Parathyroid adenoma (tissue), 2 donors: Measurements from ENCODE around the gene SUB1.

Experiments used
- H2AFZ ChIP-seq: fragments of 300-600 bp; sonication (generic); one replicate; pipeline ENCODE4 v1.7.0; 2017; ENCODE audit warnings: antibody characterized with exemption, mild to moderate bottlenecking
- H3K27ac ChIP-seq: fragments of 300-600 bp; sonication (generic); one replicate; pipeline ENCODE4 v1.7.0; 2017
- H3K27me3 ChIP-seq: fragments of 300-600 bp; sonication (generic); one replicate; pipeline ENCODE4 v1.7.0; 2017; ENCODE audit warnings: low read length; ENCODE audit not compliant: control insufficient read depth, insufficient read depth
- H3K36me3 ChIP-seq: fragments of 300-600 bp; sonication (generic); one replicate; pipeline ENCODE4 v1.7.0; 2017; ENCODE audit warnings: low read length; ENCODE audit not compliant: control insufficient read depth, insufficient read depth
- H3K4me1 ChIP-seq: fragments of 300-600 bp; sonication (generic); one replicate; pipeline ENCODE4 v1.7.0; 2017; ENCODE audit warnings: control low read depth
- H3K4me2 ChIP-seq: fragments of 300-600 bp; sonication (generic); one replicate; pipeline ENCODE4 v1.7.0; 2017; ENCODE audit warnings: low read length
- H3K4me3 ChIP-seq: fragments of 300-600 bp; sonication (generic); one replicate; pipeline ENCODE4 v1.7.0; 2017; ENCODE audit warnings: low read depth, low read length
- H3K79me2 ChIP-seq: fragments of 300-600 bp; sonication (generic); one replicate; pipeline ENCODE4 v1.7.0; 2017; ENCODE audit warnings: control low read depth
- H3K9ac ChIP-seq: fragments of 300-600 bp; sonication (generic); one replicate; pipeline ENCODE4 v1.7.0; 2017; ENCODE audit warnings: mild to moderate bottlenecking
- H3K9me3 ChIP-seq: fragments of 300-600 bp; sonication (generic); one replicate; pipeline ENCODE4 v1.7.0; 2017; ENCODE audit warnings: low read length; ENCODE audit not compliant: control insufficient read depth
- CTCF ChIP-seq: fragments of 300-600 bp; sonication (generic); IDR thresholded peaks from one replicate; pipeline ENCODE4 v1.7.0; 2017; ENCODE audit warnings: antibody characterized with exemption, mild to moderate bottlenecking
- donor health status: primary hyperparathyroidism.

Gene SUB1

GRCh38 chr5:32589416-32589815 lies 4.1 kb downstream of the SUB1 start:
- no peaks in the 10 kb centered on the region for H3K9me3 ChIP-seq
- H3K9ac ChIP-seq, result no peak overlapping the region
- no peaks in the 10 kb centered on the region for H3K27me3 ChIP-seq
- H3K27ac ChIP-seq, result no peak overlapping the region
- H3K4me2 ChIP-seq, result no peak overlapping the region
- H3K36me3 ChIP-seq, result no peaks in the 10 kb centered on the region
- no peak overlapping the region for H2AFZ ChIP-seq
- peaks cover 35% of the 10 kb centered on the region for H3K79me2 ChIP-seq
- no peak overlapping the region for H3K4me3 ChIP-seq
- TF ChIP-seq CTCF, result no peak
- H3K4me1 ChIP-seq, result peaks cover 4% of the 10 kb centered on the region

DNA sequence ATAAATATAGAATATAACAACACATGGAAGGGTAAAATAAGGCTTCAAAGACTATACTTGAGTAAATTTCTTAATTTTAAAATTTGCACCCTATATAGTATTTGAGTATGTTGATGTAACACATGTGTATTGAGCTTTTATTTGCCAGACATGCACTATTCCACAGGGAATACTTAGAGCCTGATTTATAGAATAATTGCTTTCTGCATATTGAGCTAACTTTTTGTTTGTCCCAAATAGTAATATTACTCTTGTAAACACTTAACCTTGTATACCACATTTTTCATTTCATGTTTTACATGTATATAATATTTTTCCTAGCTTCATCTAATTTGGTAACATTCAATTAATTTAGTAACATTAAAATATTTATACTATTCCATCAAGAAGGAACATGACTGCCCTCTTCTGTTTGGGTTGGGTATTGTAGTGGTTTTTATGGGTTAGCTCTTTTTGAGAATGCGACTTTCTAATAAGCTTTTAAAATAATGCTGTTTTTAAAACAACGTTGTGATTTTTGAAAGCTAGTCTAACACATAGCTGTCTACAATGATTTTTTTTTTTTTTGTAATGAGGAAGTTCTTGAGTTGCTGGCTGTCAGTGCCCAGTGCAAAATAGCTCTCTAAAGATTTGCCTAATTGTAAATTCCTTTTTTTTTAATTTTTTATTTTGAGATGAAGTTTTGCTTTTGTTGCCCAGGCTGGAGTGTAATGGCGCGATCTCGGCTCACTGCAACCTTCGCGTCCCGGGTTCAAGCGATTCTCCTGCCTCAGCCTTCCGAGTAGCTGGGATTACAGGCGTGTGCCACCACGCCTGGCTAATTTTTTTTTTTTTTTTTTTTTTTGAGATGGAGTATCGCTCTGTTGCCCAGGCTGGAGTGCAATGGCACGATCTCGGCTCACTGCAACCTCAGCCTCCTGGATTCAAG lies 4.8 kb downstream of the SUB1 start:
- Histone ChIP-seq H3K36me3 (no peaks in the 10 kb centered on the region), H3K9me3 (no peaks in the 10 kb centered on the region), H3K4me3 (no peak overlapping the region), H3K9ac (no peak overlapping the region), H3K4me1 (peaks cover 4% of the 10 kb centered on the region), H3K27me3 (no peaks in the 10 kb centered on the region), H3K27ac (no peak overlapping the region), H3K4me2 (no peak overlapping the region), H3K79me2 (peaks cover 39% of the 10 kb centered on the region), H2AFZ (no peak overlapping the region)
- TF ChIP-seq CTCF, result peak; percentile 80

GRCh38 chr5:32595118-32595517 lies 9.8 kb downstream of the SUB1 start:
- H3K36me3 ChIP-seq, result peaks cover 2% of the 10 kb centered on the region
- H3K27ac ChIP-seq, result no peak overlapping the region
- H3K4me2 ChIP-seq, result no peak overlapping the region
- peaks cover 30% of the 10 kb centered on the region for H3K79me2 ChIP-seq
- no peaks in the 10 kb centered on the region for H3K9me3 ChIP-seq
- no peak overlapping the region for H3K4me3 ChIP-seq
- no peak overlapping the region for H2AFZ ChIP-seq
- no peaks in the 10 kb centered on the region for H3K27me3 ChIP-seq
- H3K9ac ChIP-seq, result no peak overlapping the region
- peaks cover 5% of the 10 kb centered on the region for H3K4me1 ChIP-seq
- no peak for TF ChIP-seq CTCF

DNA sequence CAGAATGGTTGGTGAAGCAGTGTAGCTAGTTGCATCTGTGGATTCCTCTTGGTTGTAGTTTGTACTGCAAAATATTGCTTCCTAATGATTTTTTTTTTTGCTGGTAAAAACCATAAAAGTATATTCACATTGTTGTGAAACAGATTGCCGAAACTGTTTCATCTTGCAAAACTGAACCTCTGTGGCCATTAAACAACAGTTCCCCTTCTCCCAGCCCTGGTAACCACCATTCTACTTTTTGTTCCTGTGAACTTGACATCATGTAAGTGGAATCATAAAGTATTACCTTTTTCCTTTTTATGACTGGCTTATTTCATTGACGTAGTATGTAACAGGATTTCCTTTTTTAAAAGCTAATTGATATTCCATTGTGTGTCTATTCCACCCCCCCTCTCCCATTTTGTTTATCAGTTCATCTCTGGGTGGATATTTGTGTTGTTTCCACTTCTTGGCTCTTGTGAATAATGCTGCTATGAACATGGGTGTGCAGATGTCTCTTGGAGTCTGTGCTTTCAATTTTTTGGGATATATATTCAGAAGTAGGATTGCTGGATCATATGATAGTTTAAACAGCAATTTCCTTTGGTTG lies 11.8 kb downstream of the SUB1 start:
- no peak overlapping the region for H3K9ac ChIP-seq
- H3K4me3 ChIP-seq, result no peak overlapping the region
- peaks cover 24% of the 10 kb centered on the region for H3K79me2 ChIP-seq
- no peak for TF ChIP-seq CTCF
- H3K4me2 ChIP-seq, result no peak overlapping the region
- H3K4me1 ChIP-seq, result peaks cover 9% of the 10 kb centered on the region
- H3K36me3 ChIP-seq, result peaks cover 5% of the 10 kb centered on the region
- no peaks in the 10 kb centered on the region for H3K9me3 ChIP-seq
- H2AFZ ChIP-seq, result no peak overlapping the region
- no peak overlapping the region for H3K27ac ChIP-seq
- no peaks in the 10 kb centered on the region for H3K27me3 ChIP-seq
